Ecto neural progenitor cell (in vitro differentiated cells): ENCODE data around the gene VMO1.

ENCODE experiments used
- DNase-seq: peaks from one replicate; pipeline ENCODE4 v3.0.0-alpha.2; 2018; ENCODE audit warnings: low spot score

VMO1 gene

GRCh38 chr17:4753392-4753791, 32.8 kb downstream of the VMO1 start:
- DNase-seq = no peak

GRCh38 chr17:4751932-4752331, 34.2 kb downstream of the VMO1 start:
- DNase-seq = no peak

GRCh38 chr17:4750606-4751005, 35.6 kb downstream of the VMO1 start:
- no peak for DNase-seq

- DNase-seq = no peak
These were observed 37.5 kb downstream of the VMO1 start for GRCh38 chr17:4748686-4749085.

- DNase-seq = no peak
These were observed 38.3 kb downstream of the VMO1 start for GRCh38 chr17:4747847-4748246.

GRCh38 chr17:4744999-4745969, 40.9 kb downstream of the VMO1 start:
- peak; percentile 79 for DNase-seq

- no peak for DNase-seq
These were observed 42.3 kb downstream of the VMO1 start for GRCh38 chr17:4743898-4744297.

- DNase-seq = no peak
These were observed 42.9 kb downstream of the VMO1 start for GRCh38 chr17:4743216-4743615.

GRCh38 chr17:4742629-4743028, 43.5 kb downstream of the VMO1 start:
- no peak for DNase-seq

GRCh38 chr17:4742133-4742532, 44.0 kb downstream of the VMO1 start:
- no peak for DNase-seq

GRCh38 chr17:4741544-4741943, 44.6 kb downstream of the VMO1 start:
- no peak for DNase-seq

GRCh38 chr17:4740584-4740983, 45.6 kb downstream of the VMO1 start:
- no peak for DNase-seq

GRCh38 chr17:4740025-4740351, 46.2 kb downstream of the VMO1 start:
- DNase-seq = no peak

- DNase-seq = peak; percentile 75
These were observed 46.8 kb downstream of the VMO1 start, which contains the start of the genes CXCL16 and ZMYND15 for GRCh38 chr17:4739122-4740024. Gene CXCL16, minus strand, starts transcription at chr17:4739928. Its CDS starts 589 bp downstream, at chr17:4739339. Gene ZMYND15, plus strand, starts transcription at chr17:4739833. Its CDS starts 716 bp downstream, at chr17:4740549.

- no peak for DNase-seq
These were observed 47.7 kb downstream of the VMO1 start for GRCh38 chr17:4738136-4739121.

GRCh38 chr17:4735876-4736651, 50.1 kb downstream of the VMO1 start:
- DNase-seq = no peak
